GM18951 (cell line): ENCODE data around the gene C1orf159.

Source experiments
- POLR2A ChIP-seq: IDR thresholded peaks from 4 replicates; pipeline ENCODE4 v1.6.1; 2011; ENCODE audit warnings: mild to moderate bottlenecking; ENCODE audit not compliant: insufficient read length, insufficient read depth; ENCODE audit errors: extremely low read depth
- in situ Hi-C: fragments of 300-500 bp; cut with MboI; formaldehyde crosslinking; loops from one replicate; pipeline ENCODE4 v1.12.0; 2022; ENCODE audit warnings: low sequenced_read_pairs, mixed read lengths, inconsistent platforms; ENCODE audit not compliant: unreplicated experiment

Gene C1orf159

DNA sequence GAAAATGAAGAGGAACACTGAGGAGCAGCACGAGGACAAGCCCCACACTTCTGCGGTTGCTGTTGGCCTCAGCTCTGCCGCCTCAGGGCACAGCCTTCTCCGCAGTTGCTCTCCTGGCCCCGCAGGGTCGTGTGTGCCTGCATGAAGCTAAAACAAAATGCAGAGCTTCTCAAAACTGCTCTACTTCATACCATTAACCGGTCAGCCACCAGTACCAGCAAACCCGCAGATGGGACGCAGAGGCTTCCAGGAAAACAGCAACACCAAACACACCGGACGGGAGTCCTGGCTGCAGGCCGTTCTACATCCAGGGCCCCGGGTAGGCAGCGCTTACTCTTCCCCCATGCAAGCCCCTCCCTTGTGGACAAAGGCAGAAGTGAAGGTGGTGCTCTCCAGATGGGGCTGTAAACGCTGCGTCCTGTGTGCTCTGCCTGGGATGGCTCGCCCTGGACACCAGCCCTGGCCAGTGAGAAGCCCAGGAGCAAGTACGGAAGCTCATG, 7.1 kb upstream of the C1orf159 start:
- in situ Hi-C loops: no loop called here
- no peak for TF ChIP-seq POLR2A

DNA sequence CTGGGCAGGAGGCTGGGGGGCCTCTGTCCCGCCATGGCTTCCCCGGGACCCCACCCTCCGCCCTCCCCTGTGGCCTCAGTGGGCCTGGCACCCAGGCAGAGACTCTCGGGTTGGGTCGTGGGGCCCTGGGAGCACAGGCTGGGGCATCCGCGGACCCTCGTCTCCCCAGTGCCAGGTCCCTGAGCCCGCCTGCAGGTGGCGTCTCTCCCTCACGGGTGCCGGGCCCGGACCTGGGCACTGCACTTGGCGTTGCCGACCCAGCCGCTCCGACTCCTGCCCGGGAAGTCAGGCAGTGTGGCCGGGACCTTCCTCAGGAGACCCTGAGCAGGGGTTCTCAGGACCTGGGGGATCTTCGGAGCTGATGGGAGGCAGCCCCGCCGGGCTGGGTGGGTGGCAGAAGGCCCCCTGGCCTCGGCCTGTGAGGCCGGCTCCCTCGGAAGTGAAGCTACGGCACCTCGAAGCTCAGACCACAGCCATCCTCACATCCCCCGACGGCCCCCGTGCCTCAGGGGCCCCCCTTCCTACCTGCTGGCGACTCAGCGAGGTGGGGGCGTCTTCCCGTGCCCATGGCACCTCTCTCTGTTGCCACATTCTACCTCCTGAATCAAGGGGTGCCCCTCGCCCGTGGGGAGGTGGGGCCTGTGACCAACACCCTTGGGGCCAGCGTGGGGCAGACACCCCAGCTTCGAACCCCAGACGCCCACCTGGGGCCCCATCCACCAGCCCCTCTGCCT, 6.4 kb upstream of the C1orf159 start:
- in situ Hi-C loops: no loop called here
- TF ChIP-seq POLR2A: no peak

DNA sequence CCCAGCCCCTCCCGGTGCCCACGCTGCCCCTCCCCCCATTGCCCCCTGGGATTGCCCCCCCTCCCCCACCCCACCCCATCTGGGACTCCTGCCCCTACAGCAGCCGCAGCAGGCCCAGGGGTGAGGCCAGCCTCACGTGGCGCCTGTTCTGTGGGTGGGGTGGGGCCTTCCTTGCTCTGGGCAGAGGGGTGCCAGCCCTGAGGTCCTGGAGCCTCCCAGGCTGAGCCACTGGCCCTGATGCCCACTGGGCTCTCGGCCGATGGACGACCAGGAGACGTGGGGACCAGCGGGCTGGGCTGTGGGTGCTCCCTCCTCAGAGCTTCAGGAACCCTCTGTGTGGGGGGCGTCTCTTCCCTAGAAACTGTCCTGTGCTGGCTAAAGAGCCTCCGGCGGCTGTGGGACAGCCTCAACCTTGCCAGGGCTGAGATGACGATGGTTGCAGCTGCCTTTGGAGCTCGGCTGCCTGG, 5.8 kb upstream of the C1orf159 start:
- no peak for TF ChIP-seq POLR2A
- in situ Hi-C loops: no loop called here

DNA sequence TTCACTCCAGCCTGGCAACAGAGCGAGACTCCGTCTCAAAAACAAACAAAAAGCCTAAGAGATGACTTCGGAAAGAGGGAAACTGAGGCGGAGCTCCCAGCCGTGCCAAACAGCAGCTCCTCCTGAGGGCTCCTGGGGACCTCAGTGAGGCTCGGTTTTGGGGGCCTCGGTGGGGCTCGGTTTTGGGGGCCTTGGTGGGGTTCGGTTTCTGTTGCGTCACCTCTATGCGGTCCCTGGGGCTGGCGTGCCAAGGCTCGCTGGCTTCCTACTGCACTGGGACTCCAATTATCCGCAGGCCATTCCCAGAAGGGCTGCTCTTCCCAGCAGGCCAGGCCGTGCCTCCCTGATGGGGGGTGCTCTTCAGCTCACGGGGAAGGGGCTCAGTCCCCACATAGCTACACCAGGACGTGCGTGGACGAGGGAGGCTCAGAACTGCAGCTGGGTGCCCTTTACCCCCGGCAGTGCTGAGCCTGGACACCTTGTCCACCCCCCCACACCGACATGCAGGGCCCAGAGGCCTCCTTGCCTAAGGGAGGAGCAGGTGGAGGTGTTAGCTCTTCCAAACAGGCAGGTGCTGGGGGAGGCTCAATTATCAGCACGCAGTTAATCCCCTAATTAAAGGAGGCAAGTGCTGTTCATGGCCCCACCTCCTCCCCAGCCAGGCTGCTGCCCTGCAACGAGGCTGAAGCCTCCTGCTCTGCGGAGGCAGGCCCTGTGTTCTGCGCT, 5.1 kb upstream of the C1orf159 start:
- TF ChIP-seq POLR2A: no peak
- in situ Hi-C loops: no loop called here

DNA sequence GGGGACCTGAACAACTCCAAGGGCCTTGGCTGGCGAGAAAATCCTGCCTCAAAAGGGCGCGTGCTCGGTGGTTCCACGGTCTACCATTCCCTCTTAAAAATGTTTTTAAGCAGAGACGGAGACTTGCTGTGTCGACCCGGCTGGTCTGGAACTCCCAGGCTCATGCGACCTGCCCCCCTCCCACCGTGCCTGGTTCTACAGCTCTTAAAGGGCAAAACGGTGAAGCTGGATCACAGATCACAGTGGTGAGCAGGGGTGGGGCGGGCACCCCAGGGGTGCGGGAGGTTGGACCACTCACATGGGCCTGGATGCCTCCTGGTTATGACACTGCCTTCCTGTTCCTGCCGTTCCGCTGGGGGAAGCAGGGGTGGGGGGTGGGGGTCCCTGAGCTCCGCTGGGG, 4.2 kb upstream of the C1orf159 start:
- TF ChIP-seq POLR2A: no peak
- in situ Hi-C loops: no loop called here

DNA sequence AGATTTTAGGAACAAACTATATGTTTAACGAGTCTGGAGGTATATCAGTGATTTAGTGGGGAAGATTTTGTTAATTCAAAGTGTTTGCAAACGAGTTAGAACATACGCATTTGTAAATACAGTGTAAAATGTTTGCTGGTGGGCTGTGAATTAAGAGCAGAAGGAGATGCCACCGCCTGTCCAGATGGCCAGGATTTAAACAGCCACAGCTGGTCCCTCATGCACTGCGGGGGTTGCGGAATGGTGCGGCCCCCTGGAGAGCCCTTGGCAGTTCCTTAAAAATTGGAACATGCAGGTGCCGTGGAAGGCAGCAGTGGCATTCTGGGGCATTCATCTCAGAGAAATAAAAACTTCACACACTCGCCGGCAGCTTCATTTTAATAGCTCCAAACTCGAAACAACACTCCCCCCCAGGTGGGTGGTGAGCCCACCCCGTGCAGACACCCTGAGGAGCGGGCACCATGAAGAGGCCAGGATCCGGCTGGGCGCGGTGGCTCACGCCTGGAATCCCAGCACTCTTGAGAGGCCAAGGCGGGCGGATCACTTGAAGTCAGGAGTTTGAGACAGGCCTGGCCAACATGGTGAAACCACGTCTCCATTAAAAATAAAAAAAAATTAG, 3.5 kb upstream of the C1orf159 start:
- TF ChIP-seq POLR2A: no peak
- in situ Hi-C loops: loop anchor here (10.0 kb wide), 1 partner anchor 145 kb away; no protein-coding TSS in a partner anchor

DNA sequence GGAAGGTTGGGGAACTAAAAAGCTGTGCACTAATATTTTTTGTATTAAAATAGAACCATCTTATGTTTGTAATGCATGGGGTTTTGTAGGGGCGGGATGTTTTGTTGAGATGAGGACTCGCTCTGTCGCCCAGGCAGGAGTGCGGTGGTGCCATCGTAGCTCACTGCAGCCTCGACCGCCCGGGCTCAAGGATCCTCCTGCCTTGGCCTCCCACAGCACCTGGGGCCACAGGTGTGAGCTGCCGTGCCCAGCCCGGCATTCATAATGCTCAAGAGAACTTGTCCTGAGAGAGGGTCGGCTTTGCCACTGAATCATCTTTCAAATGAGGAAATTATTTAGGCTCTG, 3.0 kb upstream of the C1orf159 start:
- no peak for TF ChIP-seq POLR2A
- in situ Hi-C loops: loop anchor here (10.0 kb wide), 1 partner anchor 146 kb away; no protein-coding TSS in a partner anchor

DNA sequence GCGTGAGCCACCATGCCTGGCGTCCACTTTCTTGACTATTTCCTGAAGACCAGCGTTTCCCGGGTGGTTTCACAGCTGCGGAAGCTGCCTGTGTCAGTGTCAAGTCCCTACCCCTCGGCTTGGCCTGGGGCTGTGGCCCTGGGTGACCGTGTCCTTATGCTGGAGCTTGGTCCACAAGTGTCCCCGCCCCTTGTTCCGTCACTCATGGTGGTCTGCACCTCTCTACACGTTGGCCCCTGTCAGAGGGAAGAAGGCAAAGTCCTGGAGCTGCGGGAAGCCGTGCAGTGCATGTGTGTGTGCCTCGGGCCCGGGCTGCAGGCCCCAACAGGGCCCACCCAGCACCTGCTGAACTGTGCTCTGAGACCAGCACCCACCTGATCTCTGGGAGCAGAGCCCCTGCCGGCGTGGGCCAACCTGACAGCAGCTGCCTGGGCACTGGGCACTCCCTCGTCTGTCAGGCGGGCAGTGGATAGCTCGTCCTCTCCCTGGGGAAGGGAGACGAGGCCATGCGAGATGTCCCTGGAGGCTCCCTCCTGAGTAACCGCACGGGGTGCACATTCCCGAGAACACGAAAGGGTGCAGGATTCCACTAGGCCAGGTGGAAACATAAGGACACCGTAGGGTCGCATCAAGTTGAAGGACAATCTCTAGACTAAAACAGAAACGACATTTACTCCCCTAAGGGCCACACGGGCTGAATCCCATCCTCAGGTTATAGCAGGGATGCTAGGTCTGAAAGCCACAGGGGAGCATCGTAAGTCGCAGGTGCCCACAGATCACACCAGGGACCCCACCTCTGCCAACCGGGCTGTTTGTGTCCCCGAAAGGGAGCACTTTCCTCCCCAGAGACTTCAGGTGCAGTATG, 2.4 kb upstream of the C1orf159 start:
- no peak for TF ChIP-seq POLR2A
- in situ Hi-C loops: loop anchor here (10.0 kb wide), 1 partner anchor 147 kb away; no protein-coding TSS in a partner anchor

DNA sequence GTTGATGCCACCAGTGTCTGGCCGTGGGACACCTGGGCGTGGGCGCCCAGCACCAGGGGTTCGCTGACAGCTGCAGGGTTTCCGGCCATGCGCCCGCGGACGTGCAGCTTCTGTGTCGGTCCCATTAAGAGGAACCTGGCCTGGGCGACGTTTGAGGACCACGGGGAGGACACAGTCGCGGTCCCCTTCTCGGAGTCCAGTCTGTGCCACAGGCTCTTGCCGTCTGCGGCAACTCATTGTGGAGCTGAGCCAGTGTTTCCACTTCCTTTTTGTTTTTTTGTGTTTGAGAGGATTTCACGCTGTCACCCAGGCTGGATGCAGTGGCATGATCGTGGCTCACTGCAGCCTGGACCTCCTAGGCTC, 1.6 kb upstream of the C1orf159 start:
- no peak for TF ChIP-seq POLR2A
- in situ Hi-C loops: loop anchor here (10.0 kb wide), 1 partner anchor 147 kb away; no protein-coding TSS in a partner anchor

DNA sequence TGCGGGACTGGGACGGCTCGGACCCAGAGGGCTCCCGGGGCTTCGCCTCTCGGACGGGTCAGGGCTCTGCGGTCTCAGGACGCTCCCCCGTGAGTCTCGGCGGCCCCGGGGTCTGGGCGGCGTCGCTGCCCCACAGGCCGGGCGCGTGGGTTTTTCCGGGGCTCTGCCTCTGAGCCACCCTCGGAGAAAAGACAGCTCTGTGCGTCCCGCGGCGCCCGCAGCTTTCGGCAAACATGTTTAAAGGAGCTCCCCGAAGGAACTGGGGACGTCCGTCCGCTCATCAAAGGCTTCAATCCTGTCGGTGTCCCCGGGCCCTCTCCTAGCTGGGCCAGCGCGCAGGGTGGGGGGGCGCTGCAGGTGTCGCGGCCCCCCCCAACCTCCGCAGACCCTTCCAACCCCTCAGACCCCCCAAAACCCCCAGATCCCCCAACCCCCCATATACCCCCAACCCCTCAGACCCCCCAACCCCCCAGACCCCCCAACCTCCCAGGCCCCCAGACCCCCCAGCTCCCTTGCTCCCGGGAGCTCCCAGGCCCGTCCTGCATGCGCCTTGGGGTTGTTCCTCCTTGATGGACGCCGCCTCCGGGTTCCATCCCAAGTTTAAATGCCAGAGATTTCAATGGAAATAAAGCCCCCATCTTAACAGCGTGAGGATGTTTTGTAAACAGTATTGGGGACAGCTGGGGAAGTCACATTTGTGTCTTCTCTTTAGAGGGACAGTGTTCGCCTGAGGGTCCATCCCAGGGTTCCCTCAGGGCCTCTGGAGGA, 996 bp upstream of the C1orf159 start:
- in situ Hi-C loops: loop anchor here (10.0 kb wide), 1 partner anchor 148 kb away; no protein-coding TSS in a partner anchor
- TF ChIP-seq POLR2A: no peak

DNA sequence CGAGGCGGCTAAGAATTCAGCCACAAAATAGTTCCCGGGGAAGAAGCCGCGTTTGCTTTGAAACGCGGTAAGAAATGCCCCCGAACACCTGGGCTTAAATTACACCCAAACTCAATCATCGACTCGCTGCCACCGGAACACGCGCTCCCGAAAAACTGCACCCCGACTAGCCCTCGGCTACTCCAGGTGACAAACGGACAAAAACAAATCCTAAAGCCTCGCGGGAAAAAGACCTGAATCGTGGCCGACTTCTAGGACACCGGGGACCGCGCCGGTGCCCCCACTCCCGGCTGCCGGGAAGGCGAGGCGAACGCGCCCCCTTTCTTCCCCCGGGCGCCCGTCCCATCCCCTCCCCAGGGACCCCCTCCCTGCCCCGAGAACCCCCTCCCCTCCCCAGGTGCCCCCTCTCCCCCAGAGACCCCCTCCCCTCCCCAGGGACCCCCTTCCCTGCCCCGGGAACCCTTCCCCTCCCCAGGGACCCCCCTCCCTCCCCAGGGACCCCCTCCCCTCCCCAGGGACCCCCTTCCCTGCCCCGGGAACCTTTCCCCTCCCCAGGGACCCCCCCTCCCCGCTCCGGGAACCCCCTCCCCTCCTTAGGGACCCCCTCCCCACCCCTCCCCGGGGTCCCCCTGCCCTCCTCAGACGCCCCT, 628 bp downstream of the C1orf159 start:
- in situ Hi-C loops: loop anchor here (10.0 kb wide), 1 partner anchor 150 kb away; no protein-coding TSS in a partner anchor
- TF ChIP-seq POLR2A: no peak
